Measurements from ENCODE around the gene TMEM11. TPM values are rescaled to one million over a fixed set of nuclear protein-coding genes. Genes with fewer than 3 reads are reported as not detected.

TMEM11 gene
- total and polyA plus RNA-seq, 2 donors (not counting 1 experiment from before 2014, with no cell fraction given), result 21.4 to 25.3 TPM

DNA sequence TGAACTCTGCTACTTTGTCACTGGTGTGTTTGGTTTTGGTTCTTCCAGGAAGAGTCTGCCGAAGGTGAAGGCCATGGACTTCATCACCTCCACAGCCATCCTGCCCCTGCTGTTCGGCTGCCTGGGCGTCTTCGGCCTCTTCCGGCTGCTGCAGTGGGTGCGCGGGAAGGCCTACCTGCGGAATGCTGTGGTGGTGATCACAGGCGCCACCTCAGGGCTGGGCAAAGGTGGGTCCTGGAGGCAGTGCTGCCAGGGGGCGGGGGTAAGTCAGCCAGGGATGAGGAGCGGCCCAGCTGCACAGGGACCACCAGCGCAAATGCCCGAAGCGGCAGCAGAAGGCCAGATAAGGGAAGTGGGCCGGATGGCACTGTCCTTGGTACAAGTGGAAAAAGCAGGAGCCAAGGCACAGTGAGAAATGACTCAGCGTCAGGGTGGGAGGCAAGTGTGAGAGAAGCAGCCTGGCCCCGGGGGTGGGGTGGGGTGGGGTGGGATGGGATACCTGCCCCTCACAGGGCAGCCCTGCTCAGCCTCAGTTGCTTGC is 41.9 kb downstream of the TMEM11 start:
- DNase-seq (no peak), ATAC-seq (ENCODE audit: low read depth) (no peak)
- H3K4me1 ChIP-seq (ENCODE audit: control insufficient read depth in 2 of 2, insufficient read depth in 2 of 2, low read length in 2 of 2), result peaks cover 7 to 9% of the 10 kb centered on the region in 2 donors
- H3K9me3 ChIP-seq (ENCODE audit: control extremely low read depth in 1 of 3, control insufficient read depth in 2 of 3, insufficient read depth in 1 of 3, low read length in 2 of 3), result no peaks in the 10 kb centered on the region
- no peak for TF ChIP-seq EZH2 (IDR thresholded peaks at IDR 0.05; ENCODE audit: borderline replicate concordance, insufficient read depth, low read depth, low read length, poor library complexity, severe bottlenecking)
- TF ChIP-seq, protein P1, sequence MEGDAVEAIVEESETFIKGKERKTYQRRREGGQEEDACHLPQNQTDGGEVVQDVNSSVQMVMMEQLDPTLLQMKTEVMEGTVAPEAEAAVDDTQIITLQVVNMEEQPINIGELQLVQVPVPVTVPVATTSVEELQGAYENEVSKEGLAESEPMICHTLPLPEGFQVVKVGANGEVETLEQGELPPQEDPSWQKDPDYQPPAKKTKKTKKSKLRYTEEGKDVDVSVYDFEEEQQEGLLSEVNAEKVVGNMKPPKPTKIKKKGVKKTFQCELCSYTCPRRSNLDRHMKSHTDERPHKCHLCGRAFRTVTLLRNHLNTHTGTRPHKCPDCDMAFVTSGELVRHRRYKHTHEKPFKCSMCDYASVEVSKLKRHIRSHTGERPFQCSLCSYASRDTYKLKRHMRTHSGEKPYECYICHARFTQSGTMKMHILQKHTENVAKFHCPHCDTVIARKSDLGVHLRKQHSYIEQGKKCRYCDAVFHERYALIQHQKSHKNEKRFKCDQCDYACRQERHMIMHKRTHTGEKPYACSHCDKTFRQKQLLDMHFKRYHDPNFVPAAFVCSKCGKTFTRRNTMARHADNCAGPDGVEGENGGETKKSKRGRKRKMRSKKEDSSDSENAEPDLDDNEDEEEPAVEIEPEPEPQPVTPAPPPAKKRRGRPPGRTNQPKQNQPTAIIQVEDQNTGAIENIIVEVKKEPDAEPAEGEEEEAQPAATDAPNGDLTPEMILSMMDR (IDR thresholded peaks at IDR 0.05), result no peak
- no peak overlapping the region for H3K27ac ChIP-seq (ENCODE audit: low read length in 2 of 2)
- peaks cover 9% of the 10 kb centered on the region for H4K20me1 ChIP-seq (ENCODE audit: control insufficient read depth, insufficient read depth, low read length, poor library complexity, severe bottlenecking)
- no peaks in the 10 kb centered on the region for H3K27me3 ChIP-seq (replicated peaks in 1 of 4; ENCODE audit: control extremely low read depth in 1 of 4, control insufficient read depth in 3 of 4, insufficient read depth in 4 of 4, low read length in 3 of 4)
- Mint-ChIP-seq H3K27me3 (no peaks in the 10 kb centered on the region), H3K4me3 (no peak overlapping the region), H3K27ac (no peak overlapping the region), H3K4me1 (peaks cover 21% of the 10 kb centered on the region), H3K9me3 (ENCODE audit: insufficient read depth) (no peaks in the 10 kb centered on the region)
- no peak overlapping the region for H2AFZ ChIP-seq (ENCODE audit: insufficient read depth, low read depth, low read length, poor library complexity, severe bottlenecking)
- H3K79me2 ChIP-seq (ENCODE audit: control insufficient read depth, insufficient read depth, low read length), result peaks cover 4% of the 10 kb centered on the region
- POLR2A ChIA-PET, result no interaction called here
- H3K9ac ChIP-seq (ENCODE audit: low read length), result no peak overlapping the region
- 97% methylated on average over 17 of the region's 17 CpGs for WGBS (ENCODE audit: insufficient coverage)
- H3K36me3 ChIP-seq (replicated peaks in 1 of 2; ENCODE audit: control extremely low read depth in 1 of 2, control insufficient read depth in 1 of 2, extremely low read depth in 1 of 2, insufficient read depth in 2 of 2, low read length in 1 of 2), result peaks cover 0 to 19% of the 10 kb centered on the region in 2 experiments
- no peak overlapping the region for H3K4me3 ChIP-seq (ENCODE audit: control extremely low read depth in 1 of 5, extremely low read depth in 1 of 5, insufficient read depth in 1 of 5, low read depth in 2 of 5, low read length in 4 of 5)
- intact Hi-C loops (cut with micrococcal nuclease), result no loop called here
- CTCF ChIA-PET, result no interaction called here
- no peak overlapping the region for H3K4me2 ChIP-seq (replicated peaks; ENCODE audit: low read depth, low read length, poor library complexity, severe bottlenecking)

DNA sequence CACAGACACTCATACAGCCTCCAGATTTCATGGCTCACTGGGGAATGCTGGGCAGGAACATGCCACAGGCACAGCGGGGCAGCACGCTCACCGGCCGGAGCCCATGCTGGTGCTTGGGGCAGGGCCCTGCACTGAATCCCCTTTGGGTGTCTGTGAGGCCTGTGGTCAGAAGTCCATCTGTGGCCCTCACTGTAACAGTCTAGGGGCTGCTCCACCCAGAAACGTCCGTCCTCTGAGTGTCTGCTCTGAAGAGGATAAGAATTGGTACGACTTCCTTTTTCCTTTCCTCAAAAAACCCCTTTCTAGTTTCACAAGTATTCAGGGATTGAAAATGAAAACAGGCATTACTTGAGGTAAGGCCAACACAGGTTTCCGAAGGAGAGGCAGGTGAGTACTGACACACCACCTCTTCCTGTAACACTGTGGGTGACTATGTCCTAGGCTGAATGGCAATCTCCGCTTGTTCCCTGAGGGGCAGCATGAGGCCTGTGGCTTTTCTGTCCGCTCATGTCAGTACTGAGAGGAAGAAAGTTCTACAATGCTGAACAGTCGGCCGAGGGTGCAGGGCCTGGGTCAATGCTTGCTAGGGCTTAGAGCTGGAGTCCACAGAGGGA is 42.5 kb downstream of the TMEM11 start:
- Histone ChIP-seq H2AFZ (ENCODE audit: insufficient read depth, low read depth, low read length, poor library complexity, severe bottlenecking) (no peak overlapping the region), H3K4me2 (replicated peaks; ENCODE audit: low read depth, low read length, poor library complexity, severe bottlenecking) (peak overlapping the region; percentile 20), H3K4me1 (ENCODE audit: control insufficient read depth in 2 of 2, insufficient read depth in 2 of 2, low read length in 2 of 2) (peaks cover 7 to 9% of the 10 kb centered on the region in 2 donors), H4K20me1 (ENCODE audit: control insufficient read depth, insufficient read depth, low read length, poor library complexity, severe bottlenecking) (peaks cover 9% of the 10 kb centered on the region), H3K36me3 (replicated peaks in 1 of 2; ENCODE audit: control extremely low read depth in 1 of 2, control insufficient read depth in 1 of 2, extremely low read depth in 1 of 2, insufficient read depth in 2 of 2, low read length in 1 of 2) (peaks cover 0 to 19% of the 10 kb centered on the region in 2 experiments), H3K9ac (ENCODE audit: low read length) (no peak overlapping the region), H3K4me3 (ENCODE audit: control extremely low read depth in 1 of 5, extremely low read depth in 1 of 5, insufficient read depth in 1 of 5, low read depth in 2 of 5, low read length in 4 of 5) (no peak overlapping the region), H3K27me3 (replicated peaks in 1 of 4; ENCODE audit: control extremely low read depth in 1 of 4, control insufficient read depth in 3 of 4, insufficient read depth in 4 of 4, low read length in 3 of 4) (no peaks in the 10 kb centered on the region), H3K79me2 (ENCODE audit: control insufficient read depth, insufficient read depth, low read length) (peaks cover 4% of the 10 kb centered on the region), H3K9me3 (ENCODE audit: control extremely low read depth in 1 of 3, control insufficient read depth in 2 of 3, insufficient read depth in 1 of 3, low read length in 2 of 3) (no peaks in the 10 kb centered on the region), H3K27ac (ENCODE audit: low read length in 2 of 2) (peak overlapping the region in 1 of 2 donors; percentile 39)
- DNase-seq, result peak; percentile 23
- H3K9me3 Mint-ChIP-seq (ENCODE audit: insufficient read depth), result no peaks in the 10 kb centered on the region
- ChIA-PET POLR2A (no interaction called here), CTCF (no interaction called here)
- H3K4me1 Mint-ChIP-seq, result peaks cover 21% of the 10 kb centered on the region
- H3K4me3 Mint-ChIP-seq, result no peak overlapping the region
- 84% methylated on average over 9 of the region's 12 CpGs for WGBS (ENCODE audit: insufficient coverage)
- peak overlapping the region; percentile 10 for H3K27ac Mint-ChIP-seq
- intact Hi-C loops (cut with micrococcal nuclease), result no loop called here
- ATAC-seq (ENCODE audit: low read depth), result peak; percentile 14
- H3K27me3 Mint-ChIP-seq, result no peaks in the 10 kb centered on the region
- no peak for TF ChIP-seq EZH2 (IDR thresholded peaks at IDR 0.05; ENCODE audit: borderline replicate concordance, insufficient read depth, low read depth, low read length, poor library complexity, severe bottlenecking)
- TF ChIP-seq, protein P1 (IDR thresholded peaks at IDR 0.05), result no peak
